OCI-LY1 (cell line): Measurements from ENCODE around the gene ZNF134.

Experiments
- H2AFZ ChIP-seq: fragments of 200-600 bp; sonication (generic), shearing (Covaris generic); 2 replicates; pipeline ENCODE4 v1.6.0; 2014; ENCODE audit warnings: antibody characterized with exemption, mild to moderate bottlenecking, low read length
- H3F3A ChIP-seq: fragments of 200-600 bp; sonication (generic), shearing (Covaris generic); 2 replicates; pipeline ENCODE4 v1.6.0; 2014; ENCODE audit warnings: mild to moderate bottlenecking, antibody characterized with exemption, low read length, moderate library complexity; ENCODE audit not compliant: insufficient read depth
- H3K27ac ChIP-seq: fragments of 200-600 bp; sonication (generic); 2 replicates; pipeline ENCODE4 v1.5.1; 2014; ENCODE audit warnings: low read length, mixed run types, mild to moderate bottlenecking, low read depth; ENCODE audit not compliant: poor library complexity, severe bottlenecking
- H3K27me3 ChIP-seq: fragments of 200-600 bp; sonication (generic); 2 replicates; pipeline ENCODE4 v1.6.0; 2014; ENCODE audit warnings: antibody characterized with exemption, mild to moderate bottlenecking, low read length, moderate library complexity; ENCODE audit not compliant: insufficient read depth
- H3K36me3 ChIP-seq: fragments of 200-600 bp; sonication (generic); 2 replicates; pipeline ENCODE4 v1.6.1; 2014; ENCODE audit warnings: mild to moderate bottlenecking, antibody characterized with exemption, low read length, moderate library complexity, mixed read lengths; ENCODE audit not compliant: insufficient read depth
- H3K4me1 ChIP-seq: fragments of 200-600 bp; sonication (generic); 2 replicates; pipeline ENCODE4 v1.5.1; 2014; ENCODE audit warnings: mild to moderate bottlenecking, low read length, moderate library complexity; ENCODE audit not compliant: insufficient read depth, severe bottlenecking
- H3K4me2 ChIP-seq: fragments of 200-600 bp; sonication (generic), shearing (Covaris generic); 2 replicates; pipeline ENCODE4 v1.6.1; 2014; ENCODE audit warnings: low read length
- H3K4me3 ChIP-seq: fragments of 200-600 bp; sonication (generic); 2 replicates; pipeline ENCODE4 v1.5.1; 2014; ENCODE audit warnings: low read length, low read depth, mild to moderate bottlenecking, mixed read lengths; ENCODE audit not compliant: poor library complexity, severe bottlenecking
- H3K79me2 ChIP-seq: fragments of 200-600 bp; shearing (Covaris generic); 2 replicates; pipeline ENCODE4 v1.6.1; 2016; ENCODE audit warnings: mixed run types, low read length, mixed read lengths; ENCODE audit not compliant: insufficient read depth
- H3K9ac ChIP-seq: fragments of 200-600 bp; sonication (generic), shearing (Covaris generic); 2 replicates; pipeline ENCODE4 v1.6.1; 2014; ENCODE audit warnings: mild to moderate bottlenecking, low read length, mixed read lengths
- H3K9me2 ChIP-seq: fragments of 200-600 bp; sonication (generic), shearing (Covaris generic); 2 replicates; pipeline ENCODE4 v1.6.1; 2014; ENCODE audit warnings: low read depth, mild to moderate bottlenecking, low read length, mixed read lengths
- H3K9me3 ChIP-seq: fragments of 200-600 bp; shearing (Covaris generic); 2 replicates; pipeline ENCODE4 v1.6.1; 2014; ENCODE audit warnings: low read length, mixed read lengths
- H4K20me1 ChIP-seq: fragments of 200-600 bp; sonication (generic), shearing (Covaris generic); 2 replicates; pipeline ENCODE4 v1.6.0; 2016; ENCODE audit warnings: mild to moderate bottlenecking, low read length; ENCODE audit not compliant: insufficient read depth
- CTCF ChIP-seq: fragments of 200-600 bp; sonication (generic), shearing (Covaris generic); IDR thresholded peaks from 2 replicates; pipeline ENCODE4 v1.5.1; 2017; ENCODE audit warnings: mild to moderate bottlenecking, antibody characterized with exemption, low read length, moderate library complexity, mixed read lengths
- EZH2 ChIP-seq: fragments of 200-600 bp; sonication (generic), shearing (Covaris generic); IDR thresholded peaks from 2 replicates; pipeline ENCODE4 v1.8.0; 2017; ENCODE audit warnings: borderline replicate concordance, mixed run types, mild to moderate bottlenecking, antibody characterized with exemption, low read length, moderate library complexity, mixed read lengths

ZNF134 gene

GRCh38 chr19:57655443-57655842 is 41.4 kb downstream of the ZNF134 start:
- H3K4me3 ChIP-seq = no peak overlapping the region
- H2AFZ ChIP-seq = no peak overlapping the region
- TF ChIP-seq CTCF (no peak), EZH2 (no peak)
- H3K4me1 ChIP-seq = no peaks in the 10 kb centered on the region
- H3K9me2 ChIP-seq = no peaks in the 10 kb centered on the region
- H3K36me3 ChIP-seq = no peaks in the 10 kb centered on the region
- H4K20me1 ChIP-seq = no peaks in the 10 kb centered on the region
- no peak overlapping the region for H3K27ac ChIP-seq
- no peaks in the 10 kb centered on the region for H3F3A ChIP-seq
- no peaks in the 10 kb centered on the region for H3K27me3 ChIP-seq
- no peak overlapping the region for H3K9ac ChIP-seq
- H3K9me3 ChIP-seq = 0 out of 2 replicates have a peak, but pooled peaks cover 3% of the 10 kb centered on the region
- H3K4me2 ChIP-seq = no peak overlapping the region
- no peaks in the 10 kb centered on the region for H3K79me2 ChIP-seq

- no peak overlapping the region for H3K4me3 ChIP-seq
- H3K4me2 ChIP-seq = no peak overlapping the region
- H3K36me3 ChIP-seq = no peaks in the 10 kb centered on the region
- TF ChIP-seq CTCF (no peak), EZH2 (no peak)
- no peak overlapping the region for H2AFZ ChIP-seq
- H3K9me3 ChIP-seq = 0 out of 2 replicates have a peak, but pooled peaks cover 3% of the 10 kb centered on the region
- H3K79me2 ChIP-seq = no peaks in the 10 kb centered on the region
- H4K20me1 ChIP-seq = no peaks in the 10 kb centered on the region
- H3K27me3 ChIP-seq = no peaks in the 10 kb centered on the region
- no peak overlapping the region for H3K9ac ChIP-seq
- no peaks in the 10 kb centered on the region for H3K4me1 ChIP-seq
- no peaks in the 10 kb centered on the region for H3K9me2 ChIP-seq
- H3F3A ChIP-seq = no peaks in the 10 kb centered on the region
- no peak overlapping the region for H3K27ac ChIP-seq
Observed at GRCh38 chr19:57656346-57656745, 42.3 kb downstream of the ZNF134 start.

DNA sequence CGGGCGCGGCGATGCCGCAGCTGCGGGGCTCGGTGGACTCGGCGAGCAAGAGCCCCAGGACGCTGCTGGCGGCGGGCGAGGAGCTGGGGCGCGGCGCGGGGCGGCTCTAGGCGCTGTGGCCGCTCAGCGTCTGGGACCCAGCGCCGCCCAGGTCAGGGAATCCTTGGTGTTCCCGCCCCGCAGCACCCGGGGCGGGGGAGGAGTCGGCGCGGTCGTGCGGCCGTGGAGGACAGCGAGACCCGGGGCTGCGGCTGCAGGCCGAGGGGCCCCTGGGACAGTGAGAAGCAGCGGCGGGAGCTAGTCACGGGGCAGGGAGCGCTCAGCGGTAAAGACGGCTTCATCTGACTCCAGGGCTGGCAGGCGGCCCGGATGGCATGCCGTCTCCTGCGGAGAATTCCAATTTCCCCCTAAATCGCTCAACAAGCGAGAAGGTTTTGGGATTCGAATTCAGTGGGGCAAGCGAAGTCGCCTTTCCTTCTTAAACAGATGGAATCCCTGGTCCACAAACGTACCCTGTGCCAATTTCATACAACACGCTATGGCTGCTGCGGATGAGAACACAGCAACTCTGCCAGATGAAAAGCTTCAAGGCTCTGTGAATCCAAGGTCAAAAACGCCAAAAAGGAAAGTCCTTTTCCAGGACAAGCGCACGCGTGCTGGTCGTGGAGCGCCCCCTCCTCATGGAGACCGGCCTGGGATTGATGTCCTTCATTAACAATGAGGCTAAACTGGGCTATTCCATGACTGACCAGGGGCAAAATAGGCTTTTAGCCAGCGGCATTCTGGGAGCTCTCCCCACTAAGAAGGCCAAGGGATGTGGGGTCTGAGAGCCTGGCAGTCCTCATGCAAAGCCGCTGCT is 50.5 kb downstream of the ZNF134 start:
- Histone ChIP-seq H3F3A (no peaks in the 10 kb centered on the region), H3K4me3 (no peak overlapping the region), H3K36me3 (no peaks in the 10 kb centered on the region), H3K9me2 (no peaks in the 10 kb centered on the region), H3K9me3 (no peaks in the 10 kb centered on the region), H3K9ac (no peak overlapping the region), H3K27me3 (no peaks in the 10 kb centered on the region), H2AFZ (no peak overlapping the region), H3K27ac (no peak overlapping the region), H3K4me1 (no peaks in the 10 kb centered on the region), H4K20me1 (no peaks in the 10 kb centered on the region), H3K4me2 (no peak overlapping the region), H3K79me2 (no peaks in the 10 kb centered on the region)
- TF ChIP-seq CTCF (no peak), EZH2 (no peak)
